NCI-H1694 (cell line): ENCODE measurements around the gene RAB6A.
"Not testable (repeated sequence)": the region's sequence is repeated elsewhere in the genome, so short reads cannot be mapped to it uniquely, and the experiment has no call there.

Experiments
- DNase-seq: peaks from one replicate; lab custom pipeline; 2025; lab: John Stamatoyannopoulos, UW

Gene RAB6A

GRCh38 chr11:73762732-73763131 is 1.9 kb upstream of the RAB6A start:
- no peak for DNase-seq

GRCh38 chr11:73761403-73761945 is 600 bp upstream of the RAB6A start:
- no peak for DNase-seq

DNA sequence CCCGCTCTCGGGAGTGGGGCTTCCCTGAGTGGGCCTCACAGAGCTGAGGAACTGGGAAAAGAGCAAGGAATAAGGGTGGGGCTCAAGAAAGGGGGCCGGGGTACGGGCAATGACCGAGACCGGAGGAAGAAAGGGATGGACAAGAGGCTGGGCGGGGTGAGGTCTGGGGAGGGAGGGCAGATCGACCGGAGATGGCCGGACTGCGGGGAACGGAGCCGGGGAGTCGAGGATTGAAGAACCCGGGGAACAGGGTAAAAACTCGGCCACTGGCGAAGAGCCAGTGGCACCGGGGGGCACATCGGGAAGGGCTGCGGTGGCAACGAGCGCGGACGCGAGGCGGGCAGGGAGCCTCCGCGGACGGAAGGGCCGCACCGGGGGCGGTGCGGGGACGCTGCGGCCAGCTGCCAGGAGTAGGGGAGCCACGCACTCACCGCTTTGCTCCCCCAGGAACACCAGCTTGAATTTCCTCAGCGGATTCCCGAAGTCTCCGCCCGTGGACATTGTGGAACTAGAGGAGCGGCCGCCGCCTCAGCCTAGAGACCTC is 667 bp downstream of the RAB6A start:
- DNase-seq = no peak

DNA sequence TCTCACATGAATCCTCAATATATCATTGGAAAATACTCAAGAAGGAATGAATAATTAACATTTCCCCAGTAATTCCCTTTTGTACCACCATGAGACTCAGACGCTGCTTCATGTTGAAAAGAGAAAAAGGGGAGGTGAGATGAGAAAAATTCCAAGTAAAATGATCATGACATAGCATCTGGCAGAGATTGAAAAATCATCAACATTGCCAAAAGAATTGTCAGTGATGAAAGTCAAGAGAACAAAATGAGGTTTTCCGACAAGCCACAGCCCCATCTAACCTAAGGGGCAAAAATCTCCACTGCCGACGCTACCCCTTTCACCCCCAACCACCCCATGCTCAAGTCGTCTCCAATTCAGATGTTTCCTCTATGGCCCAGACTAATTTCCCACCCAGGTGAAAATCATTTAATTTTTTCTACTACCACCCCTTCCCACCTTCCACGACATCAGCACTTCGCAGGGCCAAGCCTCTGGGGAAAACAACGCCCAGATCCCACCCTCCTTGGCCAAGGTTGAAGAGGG is 1.2 kb downstream of the RAB6A start:
- DNase-seq = peak; percentile 11

DNA sequence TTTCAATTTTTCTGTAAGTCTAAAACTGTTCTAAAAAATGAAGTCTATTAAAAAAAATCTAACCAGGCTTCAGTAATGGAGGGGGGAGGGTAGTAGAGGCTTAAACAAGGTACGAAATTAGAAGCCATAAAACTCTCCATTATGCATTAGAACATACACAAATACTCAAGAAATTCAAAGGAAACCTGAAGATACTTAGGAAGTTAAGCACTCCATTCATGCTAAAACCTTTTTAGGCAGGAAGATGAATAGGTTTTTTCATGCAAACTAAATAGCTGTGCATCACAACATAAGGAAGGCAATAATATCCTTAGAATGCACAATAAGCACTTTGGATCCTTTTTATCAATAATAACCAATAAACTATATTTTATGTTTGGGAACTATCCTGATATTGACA is 2.4 kb downstream of the RAB6A start:
- no peak for DNase-seq

GRCh38 chr11:73757598-73757997 is 3.3 kb downstream of the RAB6A start:
- no peak for DNase-seq

GRCh38 chr11:73755670-73756069 is 5.2 kb downstream of the RAB6A start:
- DNase-seq = no peak

DNA sequence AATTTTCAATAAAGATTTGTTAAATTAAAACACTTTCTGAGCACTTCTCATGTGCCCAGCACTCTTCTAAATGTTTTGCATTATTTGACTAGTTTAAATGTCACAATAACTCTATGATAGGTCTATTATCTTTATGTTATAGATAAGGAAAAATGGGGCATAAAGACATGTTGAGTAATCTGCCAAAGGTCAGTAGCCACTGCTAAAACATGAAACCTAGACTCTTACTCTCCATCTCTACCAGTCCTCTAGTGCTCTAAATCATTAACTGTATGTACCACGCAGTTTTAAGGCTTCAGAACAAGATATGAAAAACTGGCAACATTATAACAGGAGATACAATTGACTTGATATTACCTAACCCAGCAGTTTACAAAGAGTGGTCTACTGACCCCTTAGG is 6.9 kb downstream of the RAB6A start:
- DNase-seq = no peak

GRCh38 chr11:73752903-73753302 is 8.0 kb downstream of the RAB6A start:
- no peak for DNase-seq

GRCh38 chr11:73752216-73752867 is 8.5 kb downstream of the RAB6A start:
- DNase-seq = no peak

DNA sequence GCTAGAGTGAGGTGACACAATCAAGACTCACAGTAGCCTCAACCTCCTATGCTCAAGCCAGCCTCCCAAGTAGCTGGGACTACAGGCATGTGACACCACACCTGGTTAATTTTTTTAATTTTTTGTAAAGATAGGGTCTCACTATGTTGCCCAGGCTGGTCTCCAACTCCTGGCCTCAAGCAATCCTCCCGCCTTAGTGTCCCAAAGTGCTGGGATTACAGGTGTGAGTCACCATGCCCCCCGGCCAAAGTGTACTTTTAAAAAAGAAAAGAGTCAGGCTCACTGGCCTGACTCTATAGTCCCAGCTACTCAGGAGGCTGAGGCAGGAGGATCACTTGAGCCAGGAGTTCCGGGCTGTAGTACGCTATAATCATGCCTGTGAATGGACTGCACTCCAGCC is 10.0 kb downstream of the RAB6A start:
- DNase-seq = not testable (repeated sequence)

DNA sequence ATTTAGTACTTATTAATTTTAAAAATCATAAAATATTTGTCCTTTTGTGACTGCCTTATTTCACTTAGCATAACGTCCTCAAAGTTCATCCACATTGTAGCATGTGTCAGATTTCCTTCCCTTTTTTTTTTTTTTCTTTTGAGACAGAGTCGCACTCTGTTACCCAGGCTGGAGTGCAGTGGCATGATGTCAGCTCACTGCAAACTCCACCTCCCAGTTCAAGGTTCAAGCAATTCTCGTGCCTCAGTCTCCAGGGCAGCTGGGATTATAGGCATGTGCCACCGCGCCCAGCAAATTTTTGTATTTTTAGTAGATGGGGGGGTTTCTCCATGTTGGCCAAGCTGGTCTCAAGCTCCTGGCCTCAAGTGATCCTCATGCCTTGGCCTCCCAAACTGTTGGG is 10.6 kb downstream of the RAB6A start:
- no peak for DNase-seq

DNA sequence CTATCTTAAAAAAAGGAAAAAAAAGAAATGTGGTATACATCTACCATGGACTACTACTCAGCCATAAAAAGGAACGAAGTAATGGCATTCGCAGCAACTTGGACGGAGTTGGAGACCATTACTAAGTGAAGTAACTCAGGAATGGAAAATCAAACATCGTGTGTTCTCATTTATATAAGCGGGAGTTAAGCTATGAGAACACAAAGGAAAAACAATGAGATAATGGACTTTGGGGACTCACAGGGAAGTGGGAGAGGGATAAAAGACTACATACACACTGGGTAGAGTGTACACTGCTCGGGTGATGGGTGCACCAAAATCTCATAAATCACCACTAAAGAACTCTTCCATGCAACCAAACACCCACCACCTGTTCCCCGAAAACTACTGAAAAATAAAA is 11.8 kb downstream of the RAB6A start:
- no peak for DNase-seq

DNA sequence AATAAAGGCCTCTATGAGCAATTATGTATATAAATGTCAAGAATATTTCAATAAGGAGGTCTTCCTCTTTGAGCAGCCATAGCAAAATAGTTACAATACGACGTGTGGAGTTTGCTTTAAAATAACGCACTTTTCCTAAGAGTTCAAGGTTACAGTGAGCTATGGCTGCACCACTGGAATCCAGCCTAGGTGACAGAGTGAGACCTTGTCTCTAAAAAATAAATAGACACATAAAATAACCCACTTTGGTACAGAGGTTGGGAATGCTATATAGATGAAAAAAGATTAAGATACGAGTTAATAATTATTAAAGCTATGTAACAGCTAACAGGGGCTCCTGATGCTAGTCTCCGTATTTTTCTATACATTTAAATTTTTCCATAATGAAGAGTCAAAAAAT is 12.6 kb downstream of the RAB6A start:
- no peak for DNase-seq

- no peak for DNase-seq
These were observed 13.1 kb downstream of the RAB6A start for GRCh38 chr11:73747762-73748161.

DNA sequence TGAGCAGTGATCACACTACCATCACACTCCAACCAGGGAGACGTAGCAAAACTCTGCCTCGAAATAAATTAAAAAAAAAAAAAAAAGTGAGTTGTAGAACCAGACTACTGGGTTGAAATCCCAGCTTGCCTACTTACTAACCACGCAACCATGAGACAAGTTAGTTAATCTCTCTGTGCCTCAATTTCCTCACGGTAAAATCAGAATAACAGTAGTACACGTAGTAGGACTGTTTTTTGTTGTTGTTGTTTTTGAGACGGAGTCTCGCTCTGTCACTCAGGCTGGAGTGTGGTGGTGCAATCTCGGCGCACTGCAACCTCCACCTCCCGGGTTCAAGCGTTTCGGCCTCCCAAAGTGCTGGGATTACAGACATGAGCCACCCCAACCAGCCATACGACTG is 14.2 kb downstream of the RAB6A start:
- no peak for DNase-seq

DNA sequence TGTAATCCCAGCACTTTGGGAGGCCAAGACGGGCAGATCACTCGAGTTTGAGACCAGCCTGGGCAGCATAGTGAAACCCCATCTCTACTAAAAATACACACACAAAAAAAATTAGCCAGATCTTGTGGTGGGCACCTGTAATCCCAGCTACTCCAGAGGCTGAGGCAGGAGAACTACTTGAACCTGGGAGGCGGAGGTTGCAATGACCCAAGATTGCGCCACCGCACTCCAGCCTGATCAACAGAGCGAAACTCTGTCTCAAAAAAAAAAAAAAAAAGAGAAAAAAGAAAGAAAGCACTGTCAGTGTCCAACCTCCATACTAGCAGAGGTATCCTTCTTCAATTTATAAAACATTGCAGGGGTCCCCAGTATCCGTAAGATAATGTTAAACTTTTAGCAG is 17.8 kb downstream of the RAB6A start:
- no peak for DNase-seq

GRCh38 chr11:73735959-73736358 is 24.9 kb downstream of the RAB6A start:
- not testable (repeated sequence) for DNase-seq

GRCh38 chr11:73734993-73735392 is 25.9 kb downstream of the RAB6A start:
- no peak for DNase-seq

GRCh38 chr11:73734011-73734410 is 26.9 kb downstream of the RAB6A start:
- DNase-seq = not testable (repeated sequence)

DNA sequence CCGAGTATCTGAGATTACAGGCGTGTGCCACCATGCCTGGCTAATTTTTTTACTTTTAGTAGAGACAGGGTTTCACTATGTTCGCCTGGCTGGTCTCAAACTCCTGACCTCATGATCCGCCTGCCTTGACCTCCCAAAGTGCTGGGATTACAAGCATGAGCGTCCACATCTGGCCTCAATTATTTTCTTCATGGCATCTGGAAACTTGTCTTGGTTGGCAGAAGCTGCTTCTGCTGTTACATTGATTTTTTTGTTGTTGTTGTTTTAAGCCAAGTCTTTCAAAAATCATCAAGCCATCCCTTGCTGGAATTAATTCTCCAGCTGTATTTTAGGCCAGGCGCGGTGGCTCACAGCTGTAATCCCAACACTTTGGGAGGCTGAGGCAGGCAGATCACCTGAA is 27.9 kb downstream of the RAB6A start:
- DNase-seq = not testable (repeated sequence)

DNA sequence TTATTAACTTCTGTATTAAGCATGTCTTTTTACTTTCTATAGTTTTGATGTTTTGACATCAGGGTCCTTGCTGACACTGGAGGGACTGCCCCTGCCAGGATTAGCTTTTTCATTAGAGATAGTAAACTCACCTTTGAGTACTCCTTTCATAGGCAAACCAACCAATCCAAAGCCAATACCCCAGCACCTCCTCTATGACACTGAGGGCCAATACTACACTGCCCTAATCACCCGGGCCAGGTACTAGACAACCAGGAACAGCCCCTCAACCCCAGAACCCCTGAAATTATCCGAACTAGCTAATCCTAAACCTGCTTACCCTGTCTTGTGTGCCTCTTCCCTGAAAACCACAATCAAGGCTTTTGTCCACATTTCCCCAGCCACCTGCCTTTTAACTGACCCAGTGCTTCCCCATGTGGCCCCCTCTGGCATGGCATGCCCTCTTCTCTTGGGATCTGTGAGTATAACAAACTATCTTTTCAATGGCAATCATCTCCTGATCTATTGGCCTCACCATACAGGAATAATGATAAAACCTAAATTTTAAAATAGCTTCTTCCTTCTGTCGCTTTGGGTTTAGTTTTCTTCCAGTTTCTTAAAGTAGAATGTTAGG is 31.2 kb downstream of the RAB6A start:
- no peak for DNase-seq

DNA sequence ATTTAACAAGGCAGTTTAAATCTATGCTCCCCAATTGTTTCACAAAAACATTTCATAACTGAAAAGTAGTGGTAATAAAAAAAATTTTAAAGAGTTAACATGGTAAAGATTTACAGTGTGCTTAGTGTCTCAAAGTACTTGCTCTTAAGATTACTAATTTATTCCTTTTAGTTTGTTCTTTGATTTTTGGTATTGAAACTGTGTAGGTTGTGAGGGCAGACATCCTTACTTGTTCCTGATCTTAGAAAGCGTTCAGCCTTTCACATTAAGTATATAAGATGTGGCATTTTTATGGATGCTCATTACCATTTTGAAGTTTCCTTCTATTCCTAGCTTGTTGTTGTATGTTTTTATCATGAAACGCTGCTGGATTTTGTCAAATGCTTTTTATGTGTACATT is 32.9 kb downstream of the RAB6A start:
- DNase-seq = no peak
